NT2/D1 (cell line): Measurements from ENCODE around the gene PTPN6.
A peak's percentile ranks its signal among the peaks of the same experiment; 100 is the strongest.

Experiments
- DNase-seq: peaks from one replicate; pipeline ENCODE4 v3.0.0-alpha.2; 2011; ENCODE audit warnings: low read depth, low spot score
- H3K27me3 ChIP-seq: 2 replicates; pipeline ENCODE4 v1.6.0; 2011; ENCODE audit warnings: mild to moderate bottlenecking; ENCODE audit not compliant: insufficient read length, insufficient read depth
- H3K36me3 ChIP-seq: 2 replicates; pipeline ENCODE4 v1.6.1; 2011; ENCODE audit warnings: mild to moderate bottlenecking, low read length, mixed read lengths; ENCODE audit not compliant: insufficient read depth, insufficient read length
- H3K4me1 ChIP-seq: 2 replicates; pipeline ENCODE4 v1.5.1; 2011; ENCODE audit not compliant: insufficient read depth, insufficient read length
- H3K4me3 ChIP-seq: 2 replicates; pipeline ENCODE4 v1.5.1; 2011; ENCODE audit warnings: low read depth; ENCODE audit not compliant: insufficient read length
- H3K9ac ChIP-seq: 2 replicates; pipeline ENCODE4 v1.6.0; 2011; ENCODE audit warnings: low read depth; ENCODE audit not compliant: insufficient read length
- H3K9me3 ChIP-seq: 2 replicates; pipeline ENCODE4 v1.5.1; 2011; ENCODE audit warnings: mild to moderate bottlenecking, low read length; ENCODE audit not compliant: insufficient read depth
- SUZ12 ChIP-seq: IDR thresholded peaks from 2 replicates; pipeline ENCODE4 v1.6.1; 2011; ENCODE audit not compliant: insufficient read length, insufficient read depth; ENCODE audit errors: extremely low read depth
- YY1 ChIP-seq: IDR thresholded peaks from 2 replicates; pipeline ENCODE4 v1.6.1; 2011; ENCODE audit not compliant: insufficient read length, insufficient read depth
- ZNF274 ChIP-seq: IDR thresholded peaks from 2 replicates; pipeline ENCODE4 v1.6.1; 2011; ENCODE audit warnings: mild to moderate bottlenecking, low read depth, low read length

Gene PTPN6

DNA sequence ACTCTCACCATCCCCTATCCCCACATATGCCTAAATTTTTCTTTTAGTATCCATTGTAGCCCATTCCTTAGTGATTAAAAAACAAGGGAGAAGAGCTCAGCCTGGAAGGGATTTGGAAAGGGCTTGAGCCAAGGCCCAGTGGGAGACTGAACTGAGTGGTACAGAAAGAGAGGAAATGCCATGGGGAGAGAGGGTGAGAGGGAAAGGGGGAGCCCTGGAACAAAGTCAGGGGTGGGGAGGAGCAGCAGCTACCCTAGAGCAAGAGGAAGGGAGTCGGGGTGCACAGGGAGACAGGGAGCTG lies 26.0 kb upstream of the PTPN6 start:
- Histone ChIP-seq H3K27me3 (no peaks in the 10 kb centered on the region), H3K36me3 (peaks cover 48% of the 10 kb centered on the region), H3K9ac (peak overlapping the region; percentile 78), H3K4me3 (peak overlapping the region; percentile 42), H3K9me3 (no peaks in the 10 kb centered on the region), H3K4me1 (peaks cover 23% of the 10 kb centered on the region)
- TF ChIP-seq ZNF274 (no peak), SUZ12 (no peak)
- DNase-seq = no peak

DNA sequence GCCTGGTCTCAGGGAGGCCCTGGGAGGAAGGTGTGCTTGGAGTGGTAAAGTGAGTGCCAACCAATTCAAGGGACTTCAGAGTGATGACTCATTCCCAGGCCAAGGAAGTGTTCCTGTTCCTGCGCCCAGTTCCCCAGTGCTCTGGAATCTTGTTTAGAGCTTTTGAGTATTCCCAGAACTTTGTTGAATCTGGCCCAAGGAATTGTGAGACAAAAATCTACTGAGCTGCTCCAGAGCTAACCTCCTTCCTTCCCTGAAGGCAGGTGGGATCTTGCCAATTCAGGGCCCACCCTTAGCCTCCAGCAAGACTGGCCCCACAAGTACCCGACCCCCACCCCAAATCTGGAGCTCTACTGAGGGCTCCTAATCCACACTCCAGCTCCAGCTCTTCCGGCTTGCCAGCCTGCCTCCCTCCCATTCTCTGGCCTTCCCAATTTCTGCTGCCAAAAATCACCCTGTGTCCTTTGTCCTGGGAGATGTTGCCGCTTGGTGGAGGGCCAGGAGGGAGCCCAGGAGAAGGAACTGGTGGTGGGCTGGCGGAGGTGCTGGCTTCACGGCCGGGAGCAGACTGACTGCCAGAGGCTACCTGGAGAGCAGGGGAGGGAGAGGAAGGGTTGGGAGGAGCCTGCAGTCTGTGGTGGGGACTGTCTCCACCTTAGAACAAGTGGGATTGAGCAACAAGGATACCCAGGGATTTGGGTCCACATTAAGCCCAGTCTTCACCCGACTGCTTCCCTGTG lies 25.4 kb upstream of the PTPN6 start:
- H3K27me3 ChIP-seq = no peaks in the 10 kb centered on the region
- H3K9me3 ChIP-seq = no peaks in the 10 kb centered on the region
- H3K4me3 ChIP-seq = peak overlapping the region; percentile 42
- H3K9ac ChIP-seq = peak overlapping the region; percentile 78
- TF ChIP-seq SUZ12 = no peak
- no peak for TF ChIP-seq YY1
- TF ChIP-seq ZNF274 = no peak
- H3K36me3 ChIP-seq = peaks cover 47% of the 10 kb centered on the region
- peak; percentile 92 for DNase-seq
- peaks cover 23% of the 10 kb centered on the region for H3K4me1 ChIP-seq

DNA sequence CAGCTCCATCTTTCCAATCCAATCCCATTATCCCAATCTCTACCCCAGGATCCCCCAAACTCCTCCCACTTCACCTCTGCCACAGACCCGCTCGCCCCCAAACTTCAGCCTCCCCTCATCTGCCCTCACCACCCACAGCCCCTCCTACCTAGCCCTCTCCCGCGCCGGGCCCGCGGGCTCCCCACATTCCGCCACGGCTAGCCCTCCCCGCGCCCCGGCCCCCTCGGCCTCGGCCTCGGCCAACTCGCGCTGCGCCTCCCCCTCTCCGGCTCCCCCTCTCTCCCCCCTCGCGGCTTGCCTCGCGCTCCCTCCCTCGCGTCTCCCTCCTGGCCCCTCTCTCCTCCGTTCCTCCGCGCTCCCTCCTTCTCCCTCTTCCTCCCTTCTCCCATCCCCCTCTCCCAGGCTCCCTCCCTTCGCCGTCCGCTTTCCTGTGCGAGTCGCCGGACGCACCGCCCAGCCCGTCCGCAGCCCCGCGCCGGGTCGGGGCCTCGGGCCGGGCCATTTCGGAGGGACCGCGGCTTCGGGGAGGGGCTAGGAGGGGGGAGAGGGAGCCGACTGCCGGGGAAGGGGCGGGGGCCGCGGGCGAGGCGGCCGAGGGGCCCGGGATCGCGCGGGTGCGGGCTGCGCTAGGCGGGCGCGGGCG lies 23.7 kb upstream of the PTPN6 start, which contains the start of gene ATN1:
TSS of gene ATN1 (plus strand) at position 581 of the 643 bp plus-strand sequence. CDS start 6,043 bp downstream, outside the sequence.
- H3K27me3 ChIP-seq = no peaks in the 10 kb centered on the region
- peaks cover 40% of the 10 kb centered on the region for H3K36me3 ChIP-seq
- peaks cover 26% of the 10 kb centered on the region for H3K4me1 ChIP-seq
- peak within 1 kb of the TSS; percentile 94 for H3K9ac ChIP-seq
- H3K9me3 ChIP-seq = no peaks in the 10 kb centered on the region
- peak within 1 kb of the TSS; percentile 89 for H3K4me3 ChIP-seq
- peak; percentile 95 for DNase-seq
- TF ChIP-seq YY1 (no peak), SUZ12 (no peak), ZNF274 (no peak)

DNA sequence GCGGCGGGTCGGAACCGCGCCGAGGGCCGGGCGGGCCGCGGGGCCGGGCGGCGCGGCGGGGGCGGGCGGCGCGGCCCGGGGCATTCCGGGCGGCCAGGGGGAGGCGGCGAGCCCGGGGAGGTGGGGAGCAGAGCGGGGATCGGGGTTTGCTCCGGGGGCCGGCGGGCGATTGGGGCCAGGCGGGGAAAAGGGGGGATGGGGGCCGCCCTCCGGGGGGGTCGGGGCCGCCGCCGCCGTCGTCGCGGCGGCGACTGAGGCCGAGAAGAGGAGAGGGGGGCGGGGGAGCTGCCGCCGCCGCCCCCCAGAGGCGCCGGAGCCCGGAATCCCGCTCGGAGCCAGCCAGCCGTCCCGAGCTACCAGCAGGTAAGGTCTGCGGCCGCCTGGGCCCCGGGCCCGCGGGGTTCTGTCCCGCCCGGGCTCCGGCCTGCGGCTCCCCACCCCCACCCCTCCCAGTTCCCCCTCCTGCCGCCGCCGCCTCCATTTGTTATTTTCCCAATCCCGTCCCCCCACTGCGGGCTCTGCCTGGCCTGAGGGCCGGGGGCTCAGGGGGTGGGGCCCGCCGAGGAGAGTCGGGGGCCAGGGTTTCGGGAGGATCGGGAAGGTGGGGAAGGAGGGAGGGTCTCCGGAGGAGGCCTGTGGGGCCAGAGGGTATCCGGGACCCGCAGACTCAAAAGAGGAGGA lies 23.0 kb upstream of the PTPN6 start:
- Histone ChIP-seq H3K9me3 (no peaks in the 10 kb centered on the region), H3K36me3 (peaks cover 40% of the 10 kb centered on the region), H3K4me1 (peaks cover 24% of the 10 kb centered on the region), H3K9ac (peak overlapping the region; percentile 94), H3K27me3 (no peaks in the 10 kb centered on the region), H3K4me3 (peak overlapping the region; percentile 89)
- TF ChIP-seq YY1 (no peak), ZNF274 (no peak)
- no peak for DNase-seq

DNA sequence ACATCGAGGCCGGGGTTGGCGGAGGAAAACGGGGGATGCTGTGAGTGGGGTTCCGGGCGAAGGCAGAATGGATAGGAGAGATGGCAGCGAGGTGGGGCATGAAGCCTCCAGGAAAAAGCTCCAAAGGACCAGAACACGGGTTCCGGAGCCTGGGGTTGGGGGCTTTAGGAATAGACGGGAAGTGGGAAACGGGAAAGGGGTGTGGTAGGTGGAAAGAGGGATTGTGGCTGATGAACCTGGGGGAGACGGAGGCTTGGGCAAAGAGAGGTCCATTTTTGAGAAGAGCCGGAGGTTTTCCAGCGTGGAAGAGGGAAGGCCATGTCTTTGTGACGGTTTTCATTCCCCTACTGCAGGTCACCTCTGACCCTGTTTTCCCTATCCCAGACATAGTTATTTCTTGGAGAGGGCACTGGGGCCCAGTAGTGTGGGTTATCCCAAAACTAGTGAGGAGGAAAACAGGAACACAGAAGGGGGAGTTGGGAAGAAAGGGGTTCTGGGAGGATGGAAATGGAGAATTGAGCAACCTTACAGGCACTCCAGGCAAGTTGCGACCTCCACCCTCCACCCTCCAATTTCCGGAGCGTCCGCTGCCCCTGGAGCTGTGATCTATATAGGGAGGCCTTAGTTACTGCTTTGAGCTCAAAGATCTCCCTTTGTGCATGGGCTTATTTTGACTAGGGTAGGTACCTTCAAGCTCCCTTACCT lies 22.3 kb upstream of the PTPN6 start:
- Histone ChIP-seq H3K4me3 (peak overlapping the region; percentile 89), H3K27me3 (no peaks in the 10 kb centered on the region), H3K36me3 (peaks cover 40% of the 10 kb centered on the region), H3K9ac (peak overlapping the region; percentile 94), H3K9me3 (no peaks in the 10 kb centered on the region), H3K4me1 (peaks cover 24% of the 10 kb centered on the region)
- TF ChIP-seq YY1 (no peak), ZNF274 (no peak), SUZ12 (no peak)
- DNase-seq = no peak

DNA sequence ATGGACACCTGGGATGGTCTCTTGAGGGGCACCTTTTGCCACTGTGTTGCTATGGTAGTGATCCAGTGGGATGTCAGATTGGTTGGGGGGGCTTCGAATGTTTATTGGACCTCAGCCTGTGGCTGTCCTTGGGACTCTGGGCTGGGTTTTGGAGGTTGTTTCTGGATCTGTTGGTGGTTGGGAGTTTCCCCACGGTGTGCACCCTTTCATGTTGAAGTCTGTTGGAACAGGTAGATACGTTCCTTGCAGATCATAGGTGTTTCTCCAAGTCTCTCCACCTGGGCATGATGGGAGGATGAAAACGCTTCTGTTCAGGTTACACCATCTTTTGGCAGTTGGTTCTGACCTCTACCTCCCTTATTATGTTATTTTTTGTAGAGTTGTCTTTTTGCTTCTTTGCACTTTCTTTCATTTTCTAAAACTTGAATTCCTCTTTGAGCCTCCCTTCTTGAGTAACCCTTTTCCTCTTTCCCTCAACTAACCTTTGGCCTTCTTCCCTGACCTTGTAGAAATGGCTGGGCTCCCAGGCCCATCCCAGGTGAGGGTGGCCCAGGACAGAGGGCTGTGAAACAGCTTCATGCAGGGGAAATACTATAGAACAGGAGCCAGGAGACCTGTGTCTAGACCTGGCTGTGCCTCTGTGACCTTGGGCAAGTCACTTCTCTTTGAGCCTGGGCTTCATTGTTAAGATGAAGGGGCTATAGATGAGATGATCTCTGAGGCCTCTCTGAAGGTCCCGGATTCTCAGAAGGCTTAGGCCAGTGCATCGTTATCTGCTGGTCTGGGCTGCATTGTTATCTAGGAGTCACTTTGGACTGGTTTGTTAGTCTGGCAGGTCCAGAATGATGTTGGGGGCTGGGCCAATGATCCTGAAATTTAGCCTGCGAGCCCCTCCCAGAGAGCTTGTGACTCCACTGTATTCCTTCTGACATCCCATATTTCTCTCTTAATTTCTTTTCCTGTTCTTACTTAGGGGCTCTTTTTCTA lies 21.4 kb upstream of the PTPN6 start:
- H3K9ac ChIP-seq = peak overlapping the region; percentile 94
- DNase-seq = no peak
- H3K27me3 ChIP-seq = no peaks in the 10 kb centered on the region
- TF ChIP-seq SUZ12 (no peak), ZNF274 (no peak), YY1 (no peak)
- H3K9me3 ChIP-seq = no peaks in the 10 kb centered on the region
- peaks cover 20% of the 10 kb centered on the region for H3K4me1 ChIP-seq
- H3K36me3 ChIP-seq = peaks cover 46% of the 10 kb centered on the region
- peak overlapping the region; percentile 89 for H3K4me3 ChIP-seq
